Right lobe of liver (tissue), 4 donors: ENCODE results near the gene MYO15B.

Experiments
- CTCF ChIP-seq, 4 donors: fragments of 200-600 bp in 3 of 4; fragments of 450-650 bp in 1 of 4; IDR thresholded peaks; one replicate each; pipeline versions ENCODE4 v1.5.1 to v1.8.0; 2016 to 2022; ENCODE audit warnings: antibody characterized with exemption in 4 of 4, mild to moderate bottlenecking in 2 of 4
- POLR2A ChIP-seq: fragments of 450-650 bp; IDR thresholded peaks from one replicate; pipeline ENCODE4 v1.6.1; 2017; ENCODE audit warnings: antibody characterized with exemption, mild to moderate bottlenecking
- donor health status: DM: no; HTN: no; CAD: no.
- donor health status: DM: no; HTN: no; CAD: no.
- donor health status: DM: no; HTN: yes; CAD: no.

DNA sequence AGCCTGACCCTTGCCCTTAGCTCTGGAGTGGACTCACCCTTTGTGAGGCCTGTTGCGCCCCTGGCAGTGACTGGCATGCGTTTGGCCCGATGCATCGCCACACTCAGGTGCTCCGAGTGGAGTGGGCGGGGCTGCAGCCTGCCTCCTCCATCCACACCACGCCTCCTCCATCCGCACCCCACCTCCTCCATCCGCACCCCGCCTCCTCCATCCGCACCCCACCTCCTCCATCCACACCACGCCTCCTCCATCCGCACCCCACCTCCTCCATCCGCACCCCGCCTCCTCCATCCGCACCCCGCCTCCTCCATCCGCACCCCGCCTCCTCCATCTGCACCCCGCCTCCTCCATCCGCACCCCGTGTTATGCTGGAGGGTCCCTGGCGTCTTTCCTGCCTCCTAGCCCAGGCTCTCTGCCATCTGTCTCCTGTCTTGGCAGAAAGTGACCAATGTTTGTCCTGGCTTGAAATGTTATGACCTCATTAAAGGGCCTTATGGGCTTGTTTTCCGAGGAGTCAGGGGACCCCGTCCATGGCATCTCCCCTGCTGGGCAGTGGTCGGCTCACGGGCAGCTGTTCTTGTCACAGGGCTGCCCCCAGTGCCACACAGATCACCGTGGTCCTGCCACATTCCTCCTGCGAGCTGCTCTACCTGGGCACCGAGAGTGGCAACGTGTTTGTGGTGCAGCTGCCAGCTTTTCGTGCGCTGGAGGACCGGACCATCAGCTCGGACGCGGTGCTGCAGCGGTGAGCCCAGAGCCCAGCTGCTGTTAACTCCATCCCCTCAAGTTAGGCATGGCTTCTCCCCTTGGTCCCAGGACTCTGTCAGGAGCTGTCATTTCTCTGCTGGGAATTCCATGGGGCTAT is 28.7 kb upstream of the MYO15B start:
- no peak for TF ChIP-seq CTCF (IDR thresholded peaks at IDR 0.05)
- TF ChIP-seq POLR2A, result no peak
